Adrenal gland (tissue), 5 donors: ENCODE results near the gene NUP50.

Source experiments
- POLR2A ChIP-seq, 2 donors: fragments of 450-650 bp; IDR thresholded peaks; one replicate each; pipeline ENCODE4 v1.6.1; 2017; ENCODE audit warnings: antibody characterized with exemption in 2 of 2, mild to moderate bottlenecking in 2 of 2, moderate library complexity in 1 of 2
- TF ChIP-seq, protein P1 (sequence below), 6 experiments: fragments of 450-650 bp in 4 of 6; fragments of 200-600 bp in 2 of 6; sonication (generic) in 1 of 6; IDR thresholded peaks; 1 replicate in 5 of 6; 2 replicates in 1 of 6; pipeline versions ENCODE4 v1.5.1 to v1.8.0; 2016 to 2021; ENCODE audit warnings: antibody characterized with exemption in 6 of 6, mild to moderate bottlenecking in 2 of 6, moderate library complexity in 1 of 6
- donor health status: DM: no; HTN: no; CAD: no.

DNA sequence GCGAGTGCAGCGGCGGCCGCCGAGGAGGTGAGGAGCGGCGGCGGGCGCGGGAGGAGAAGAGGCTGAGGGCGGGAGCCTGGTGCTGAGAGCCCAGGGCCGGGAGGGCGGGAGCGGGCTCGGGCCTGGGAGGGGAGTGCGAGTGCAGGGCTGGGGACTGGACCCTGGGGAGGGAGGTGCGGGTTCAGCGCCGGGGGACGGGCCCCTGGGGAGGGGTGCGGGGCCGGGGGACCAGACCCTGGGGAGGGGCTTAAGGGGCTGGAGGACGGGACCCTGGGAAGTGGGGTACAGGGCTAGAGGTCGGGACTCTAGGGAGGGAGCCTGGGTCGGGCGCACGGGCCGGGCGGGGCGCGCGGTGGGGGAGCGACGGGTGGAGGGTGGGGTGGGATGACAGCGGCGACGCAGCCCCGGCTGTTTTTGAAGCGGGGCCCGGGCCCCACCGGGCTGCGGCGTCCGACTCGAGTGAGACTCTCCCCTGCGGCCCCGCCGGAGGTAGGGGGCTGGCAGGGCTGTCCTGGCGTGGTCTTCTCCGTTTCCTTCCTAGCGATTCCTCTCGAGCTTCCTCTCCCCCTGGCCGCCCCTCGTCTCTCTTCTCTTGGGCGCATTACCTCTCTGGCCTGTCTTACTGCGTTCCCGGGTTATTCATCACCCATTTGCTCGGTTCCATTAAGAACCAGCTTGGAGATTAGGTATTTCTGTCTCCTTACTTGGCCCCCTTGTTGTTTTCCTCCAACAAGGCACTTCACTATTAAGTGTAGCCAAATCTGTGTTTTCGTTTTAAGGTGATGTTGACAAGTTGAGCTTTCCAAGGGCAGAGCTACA, 754 bp downstream of the NUP50 start:
- TF ChIP-seq, protein P1, sequence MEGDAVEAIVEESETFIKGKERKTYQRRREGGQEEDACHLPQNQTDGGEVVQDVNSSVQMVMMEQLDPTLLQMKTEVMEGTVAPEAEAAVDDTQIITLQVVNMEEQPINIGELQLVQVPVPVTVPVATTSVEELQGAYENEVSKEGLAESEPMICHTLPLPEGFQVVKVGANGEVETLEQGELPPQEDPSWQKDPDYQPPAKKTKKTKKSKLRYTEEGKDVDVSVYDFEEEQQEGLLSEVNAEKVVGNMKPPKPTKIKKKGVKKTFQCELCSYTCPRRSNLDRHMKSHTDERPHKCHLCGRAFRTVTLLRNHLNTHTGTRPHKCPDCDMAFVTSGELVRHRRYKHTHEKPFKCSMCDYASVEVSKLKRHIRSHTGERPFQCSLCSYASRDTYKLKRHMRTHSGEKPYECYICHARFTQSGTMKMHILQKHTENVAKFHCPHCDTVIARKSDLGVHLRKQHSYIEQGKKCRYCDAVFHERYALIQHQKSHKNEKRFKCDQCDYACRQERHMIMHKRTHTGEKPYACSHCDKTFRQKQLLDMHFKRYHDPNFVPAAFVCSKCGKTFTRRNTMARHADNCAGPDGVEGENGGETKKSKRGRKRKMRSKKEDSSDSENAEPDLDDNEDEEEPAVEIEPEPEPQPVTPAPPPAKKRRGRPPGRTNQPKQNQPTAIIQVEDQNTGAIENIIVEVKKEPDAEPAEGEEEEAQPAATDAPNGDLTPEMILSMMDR (IDR thresholded peaks at IDR 0.05): no peak
- TF ChIP-seq POLR2A (IDR thresholded peaks at IDR 0.05): no peak
